ENCODE data around the gene C1QTNF6.
A peak's percentile ranks its signal among the peaks of the same experiment; 100 is the strongest.

The C1QTNF6 gene

DNA sequence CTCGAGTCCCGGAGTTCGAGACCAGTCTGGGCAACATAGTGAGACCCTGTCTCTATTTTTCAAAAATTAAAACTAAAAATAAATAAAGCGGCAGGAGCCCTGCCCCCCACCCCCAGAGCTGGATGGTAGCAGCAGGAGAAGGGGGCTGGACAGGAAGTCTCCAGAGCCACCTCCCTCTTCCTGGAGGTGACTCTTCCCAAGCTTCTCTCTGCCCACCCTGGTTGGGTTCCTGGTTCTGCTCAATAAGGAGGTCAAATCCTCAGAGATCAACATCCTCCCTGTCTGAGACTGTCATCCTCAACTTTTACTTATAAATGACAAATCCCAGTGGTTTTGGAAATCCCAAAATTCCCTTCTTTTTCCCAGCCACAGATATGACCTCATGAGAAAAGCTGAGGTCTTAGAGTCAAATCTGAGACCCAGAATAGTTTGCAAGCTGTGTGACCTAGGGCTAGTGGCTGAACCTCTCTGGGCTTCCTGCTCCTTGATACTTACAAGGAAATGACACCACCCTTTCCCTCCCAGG lies 987 bp downstream of the C1QTNF6 start:
- no peak for DNase-seq

DNA sequence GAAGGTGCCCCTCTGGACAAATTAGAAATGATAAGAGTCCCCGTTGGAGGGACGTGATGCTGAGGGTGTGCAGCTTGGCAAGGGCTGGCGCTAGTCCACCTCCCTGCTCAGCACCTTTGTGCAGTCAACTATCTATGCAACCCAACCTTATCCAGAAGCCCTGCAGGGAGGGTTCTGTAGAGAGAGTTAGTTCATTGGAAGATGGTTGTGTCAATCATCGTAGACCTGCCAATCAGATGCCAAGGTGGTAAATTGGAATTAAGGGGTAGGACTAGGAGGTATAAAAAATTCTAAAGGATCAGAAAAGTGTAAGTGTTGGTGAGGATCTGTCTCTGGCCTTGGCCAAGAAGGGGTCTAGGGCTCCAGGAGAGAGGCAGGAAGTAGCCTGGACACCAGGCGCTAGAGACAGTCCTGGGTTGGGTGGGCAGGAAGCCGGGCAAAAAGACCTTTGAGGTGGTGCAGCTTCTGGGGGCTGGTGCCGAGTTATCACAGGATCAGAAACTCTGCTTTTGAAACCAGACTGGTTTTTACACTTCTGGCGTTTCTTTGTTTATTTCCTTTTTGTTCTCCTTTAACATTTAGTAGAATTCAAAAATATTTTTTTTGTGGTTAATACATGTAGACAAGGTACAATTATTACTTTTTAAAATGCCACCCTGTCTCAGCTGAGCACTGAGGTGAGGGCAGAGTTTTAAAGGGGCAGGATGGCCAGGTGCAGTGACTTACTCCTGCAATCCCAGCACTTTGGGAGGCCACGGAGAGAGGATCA lies 1.6 kb downstream of the C1QTNF6 start:
- no peak for DNase-seq

DNA sequence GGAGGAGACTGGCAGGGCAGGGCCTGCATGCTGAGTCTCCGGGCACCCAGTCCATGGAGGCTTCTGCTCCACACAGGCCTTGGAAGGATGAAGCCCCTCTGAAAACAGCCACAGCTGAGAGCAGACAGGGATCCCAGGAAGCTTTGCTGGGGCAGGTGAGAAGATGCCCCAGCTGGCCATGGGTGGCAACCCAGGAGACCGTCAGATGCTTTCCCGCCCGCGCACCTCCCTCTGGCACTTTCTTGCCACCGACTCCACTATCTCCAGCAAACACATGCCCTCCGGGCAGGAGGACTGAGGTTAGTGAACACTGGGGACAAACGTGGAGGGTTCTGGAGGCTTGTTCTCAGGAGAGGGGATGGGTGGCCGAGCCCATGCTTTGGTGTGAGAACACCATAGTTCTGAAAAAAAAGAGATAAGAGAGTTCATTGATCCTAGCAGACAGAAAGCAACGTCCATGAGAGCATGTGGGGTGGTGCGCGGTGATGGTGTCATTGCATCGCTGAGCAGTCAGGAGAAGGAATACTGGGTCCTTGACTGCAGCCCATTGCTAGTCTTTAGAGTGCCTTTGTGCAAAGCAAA lies 2.3 kb downstream of the C1QTNF6 start:
- DNase-seq: no peak

DNA sequence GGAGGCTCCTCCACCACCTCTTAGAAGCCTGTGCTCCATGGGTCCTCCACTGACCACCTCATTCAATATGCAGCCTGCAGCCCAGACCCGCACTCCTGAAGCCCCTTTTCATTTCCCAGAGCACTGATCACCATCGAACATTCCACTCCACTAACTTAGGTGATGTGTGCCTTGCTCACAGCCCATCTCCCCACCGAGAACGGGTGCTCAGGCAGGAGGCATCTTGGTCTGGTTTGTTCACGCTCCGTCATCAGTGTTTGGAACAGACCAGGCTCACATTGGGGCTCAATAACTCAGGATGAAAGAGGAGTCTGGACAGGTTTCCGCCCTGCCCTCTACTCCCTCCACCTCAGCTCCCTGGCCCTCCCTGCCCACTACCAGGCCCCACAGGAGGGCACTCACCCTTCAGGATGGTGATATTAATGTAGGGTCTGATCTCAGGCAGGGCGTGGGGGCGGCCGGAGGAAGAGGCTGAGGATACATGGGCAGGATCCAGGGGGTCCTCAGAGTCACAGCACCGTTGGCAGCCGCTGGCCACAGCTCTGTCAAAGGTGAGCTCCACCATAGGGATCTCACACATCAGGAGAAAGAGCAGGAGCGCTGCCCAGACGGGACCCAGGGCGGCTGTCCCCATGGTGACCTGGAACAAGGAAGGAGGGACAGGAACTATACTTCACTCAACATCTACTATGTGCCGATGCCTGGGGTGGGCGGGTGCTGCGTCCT lies 3.1 kb downstream of the C1QTNF6 start:
- no peak for DNase-seq

DNA sequence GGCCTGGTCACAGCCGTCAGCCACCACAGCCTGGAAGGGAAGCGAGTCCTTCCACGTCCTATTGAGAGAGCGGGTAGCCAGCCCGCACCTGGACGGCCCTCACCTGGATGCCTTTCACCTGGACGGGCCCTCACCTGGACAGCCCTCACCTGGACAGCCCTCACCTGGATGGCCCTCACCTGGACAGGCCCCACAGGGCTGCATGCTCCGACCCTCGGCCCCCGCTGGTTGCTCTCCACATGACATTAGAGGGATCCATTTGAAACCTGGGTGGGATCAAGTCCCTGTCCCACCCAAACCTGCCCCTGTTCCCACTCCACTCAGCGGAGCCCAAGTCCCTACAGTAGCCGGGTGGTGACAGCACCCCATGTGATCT lies 3.7 kb downstream of the C1QTNF6 start:
- DNase-seq: no peak

DNA sequence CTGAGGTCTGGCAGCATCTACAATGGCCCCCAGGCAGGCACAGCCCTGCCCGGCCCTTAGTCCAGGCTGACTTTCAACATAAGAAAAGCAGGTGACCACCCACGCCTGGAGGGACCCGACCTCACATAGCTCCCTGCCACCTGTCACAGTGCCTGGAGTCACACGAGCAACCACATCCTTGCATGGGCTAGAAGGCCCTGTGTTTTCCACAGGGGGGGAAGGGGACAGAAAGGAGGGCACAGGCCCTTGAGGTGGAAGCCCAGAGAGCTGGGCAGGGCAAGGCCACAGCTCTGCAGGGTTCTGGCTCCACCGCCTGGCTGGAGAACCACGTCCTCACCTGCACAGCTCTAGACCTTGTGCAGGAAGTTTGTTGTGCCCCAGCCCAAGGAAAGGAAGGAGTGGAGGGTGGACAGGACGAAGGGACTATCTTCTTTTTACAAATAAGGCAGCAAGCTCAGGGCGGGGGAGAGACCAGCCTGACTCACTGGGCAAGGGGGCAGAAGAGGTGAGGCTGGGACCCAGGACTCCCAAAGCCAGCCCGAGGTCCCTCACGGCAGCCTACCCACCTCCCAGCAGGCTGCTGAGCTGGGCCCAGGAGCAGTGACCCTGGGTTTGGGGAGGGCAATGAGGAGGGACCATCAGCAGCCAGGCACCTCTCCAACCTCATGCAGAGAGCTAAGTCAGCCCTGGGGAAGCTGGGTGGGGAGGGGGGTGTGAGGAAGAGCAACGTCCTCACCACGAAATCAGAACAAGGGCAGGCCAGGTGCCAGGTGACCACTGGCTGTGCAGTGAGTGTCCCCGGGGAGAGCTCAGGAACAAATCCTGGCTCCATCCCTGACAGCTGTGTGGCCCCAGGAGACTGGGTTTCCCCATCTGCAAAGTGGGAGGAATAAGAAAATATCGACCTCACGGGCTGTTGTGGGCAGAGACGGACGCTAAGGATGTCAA lies 4.3 kb downstream of the C1QTNF6 start:
- DNase-seq: no peak

DNA sequence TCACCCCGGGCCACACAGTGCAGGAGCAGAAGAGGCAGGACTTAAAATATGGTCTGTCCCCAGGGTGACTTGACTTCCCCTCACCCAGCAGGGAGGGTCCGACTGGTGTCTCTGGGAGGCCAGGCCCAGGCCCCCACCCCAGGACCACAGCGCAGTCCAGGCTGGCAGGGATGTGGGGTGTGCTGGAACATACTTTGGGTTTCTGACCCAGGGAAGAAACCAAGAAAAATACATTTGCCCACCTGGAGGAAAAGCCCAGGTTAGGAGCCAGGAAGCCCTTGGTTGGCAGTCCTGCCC lies 5.2 kb downstream of the C1QTNF6 start:
- DNase-seq: no peak

DNA sequence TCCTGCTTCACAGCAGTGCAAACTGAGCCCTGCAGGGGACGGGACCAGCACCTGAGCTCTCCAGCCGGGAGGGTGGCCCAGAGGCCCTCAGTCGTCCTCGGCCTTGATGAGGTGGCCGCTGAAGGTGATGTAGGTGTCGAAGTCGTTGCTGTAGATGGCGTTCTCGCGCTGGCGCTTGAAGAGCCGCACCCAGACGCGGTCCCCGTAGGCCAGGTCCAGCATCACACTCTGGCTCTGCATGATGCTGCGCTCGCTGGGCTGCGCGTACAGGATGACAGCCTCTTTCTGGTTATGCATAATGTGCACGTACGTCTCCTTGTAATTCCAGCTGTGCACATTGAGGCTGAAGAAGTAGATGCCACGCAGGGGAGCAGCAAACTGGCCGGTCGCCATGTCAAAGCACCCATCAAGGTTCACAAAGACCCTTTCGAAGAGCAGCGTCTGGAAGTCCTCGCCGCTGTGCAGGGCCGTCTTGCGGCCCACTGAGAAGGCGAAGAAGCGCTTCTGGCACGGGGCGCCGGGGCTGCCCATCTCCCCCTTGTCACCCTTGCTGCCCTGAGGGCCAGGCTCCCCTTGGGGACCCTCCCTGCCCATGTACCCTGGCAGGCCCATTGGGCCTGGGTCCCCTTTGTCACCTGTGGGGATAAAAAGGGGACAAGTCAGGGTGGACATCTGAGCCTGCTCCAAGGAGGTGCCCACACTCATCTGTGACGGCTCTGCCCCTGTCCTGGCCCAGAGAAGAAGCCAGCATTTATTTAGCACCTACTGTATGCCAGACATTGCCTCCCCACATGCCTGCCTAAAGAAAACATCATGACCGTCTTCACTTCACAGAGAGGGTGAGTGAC lies 5.7 kb downstream of the C1QTNF6 start:
- DNase-seq: no peak

DNA sequence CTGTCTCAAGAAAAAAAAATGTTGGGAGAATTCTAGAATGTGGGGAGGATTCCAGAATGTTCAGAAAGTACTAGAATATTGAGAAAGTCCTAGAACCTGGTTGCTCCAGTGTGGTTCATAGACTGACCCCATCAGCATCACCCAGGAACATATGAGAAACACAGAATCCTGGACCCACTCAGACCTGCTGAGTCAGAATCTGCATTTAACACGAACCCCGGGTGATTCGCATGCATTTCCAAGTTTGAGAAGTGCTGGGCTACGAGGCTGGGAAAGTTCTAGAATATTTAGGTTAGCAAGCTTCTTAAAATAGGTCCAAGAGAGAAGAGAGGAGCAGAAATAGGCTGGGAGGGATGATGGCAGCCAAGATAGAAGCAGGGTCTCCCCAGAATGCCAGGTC lies 6.4 kb downstream of the C1QTNF6 start:
- no peak for DNase-seq

DNA sequence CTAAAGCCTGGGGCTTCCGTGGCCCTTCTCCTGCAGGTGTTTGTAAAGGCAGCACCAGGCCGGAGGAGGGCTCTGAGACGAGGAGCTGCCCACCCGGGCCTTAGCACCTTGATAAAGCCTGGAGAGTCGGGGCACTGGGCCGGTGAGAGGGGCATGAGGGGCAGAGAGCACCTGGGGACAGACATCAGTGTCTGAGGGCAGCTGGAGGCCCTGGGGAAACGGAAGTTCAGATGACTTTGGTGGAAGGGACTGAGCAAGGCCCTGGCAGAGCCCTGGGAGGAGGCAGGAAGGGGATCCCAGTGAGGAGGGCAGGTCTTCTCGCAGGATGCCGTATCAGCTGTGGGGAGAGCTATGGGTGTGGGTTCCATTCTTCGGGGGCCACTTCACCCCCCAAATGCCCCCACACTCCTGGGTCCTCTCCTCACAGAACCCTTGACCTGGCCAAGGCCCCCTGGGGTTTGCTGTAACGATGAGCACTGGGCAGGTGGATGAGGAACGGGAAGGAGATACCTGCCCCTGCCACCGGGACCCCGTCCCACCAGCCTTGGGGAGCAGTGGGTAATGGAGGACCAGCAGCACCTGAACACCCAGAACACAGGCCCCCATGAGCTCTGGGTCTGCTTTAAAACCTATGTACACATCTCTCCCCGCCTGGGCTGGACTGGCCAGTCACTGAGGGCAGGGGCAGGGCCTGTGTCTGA lies 7.4 kb downstream of the C1QTNF6 start:
- no peak for DNase-seq

DNA sequence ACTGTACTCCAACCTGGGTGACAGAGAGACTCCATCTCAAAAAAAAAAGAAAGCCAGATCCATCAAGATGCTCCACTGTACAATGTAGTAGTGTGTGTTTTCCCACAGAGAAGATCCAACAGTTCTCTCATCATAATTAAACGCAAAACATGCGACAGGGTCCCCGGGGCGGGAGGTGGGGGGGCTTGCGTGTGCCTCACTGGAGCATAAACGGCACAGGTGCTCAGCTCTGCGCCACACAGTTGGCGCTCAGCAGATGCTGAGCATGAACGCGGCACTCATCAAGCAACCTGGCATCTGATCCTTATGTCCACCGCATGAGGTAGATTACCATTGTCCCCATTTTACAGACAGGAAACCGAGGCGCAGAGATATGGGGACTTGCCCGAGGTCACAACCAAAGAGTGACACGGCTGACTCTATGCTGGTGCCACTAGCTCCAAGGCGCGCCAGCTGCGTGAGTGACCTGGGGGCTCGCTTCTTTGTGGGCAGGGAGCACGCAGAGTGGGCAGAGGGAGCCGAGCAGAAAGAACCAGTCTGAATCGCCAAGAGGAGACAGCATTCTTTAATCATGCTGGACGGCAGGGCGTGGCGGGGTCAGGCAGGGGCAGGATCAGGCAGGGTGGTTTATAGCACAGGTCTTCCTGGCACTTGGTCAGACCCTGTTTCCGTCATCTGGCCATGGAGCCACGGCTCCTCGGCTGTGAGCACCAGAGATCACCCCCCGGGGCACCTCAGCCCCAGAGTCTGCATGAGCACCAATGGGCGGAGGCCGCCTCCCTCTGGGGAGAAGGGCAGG lies 8.2 kb downstream of the C1QTNF6 start:
- DNase-seq: no peak

DNA sequence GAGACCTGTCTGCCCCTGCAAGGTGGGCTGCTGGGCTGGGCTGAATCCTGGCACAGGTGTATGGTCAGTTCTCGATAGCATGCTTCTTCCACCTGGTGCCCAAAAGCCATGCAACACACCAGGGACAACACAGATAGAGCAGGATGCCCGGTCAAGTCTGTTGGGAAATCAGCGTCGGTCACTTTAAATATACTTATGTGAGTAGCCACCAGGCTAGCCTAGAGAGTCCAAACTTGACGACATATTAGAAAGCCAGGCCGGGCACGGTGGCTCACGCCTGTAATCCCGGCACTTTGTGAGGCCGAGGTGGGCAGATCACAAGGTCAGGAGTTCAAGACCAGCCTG lies 8.9 kb downstream of the C1QTNF6 start:
- no peak for DNase-seq

DNA sequence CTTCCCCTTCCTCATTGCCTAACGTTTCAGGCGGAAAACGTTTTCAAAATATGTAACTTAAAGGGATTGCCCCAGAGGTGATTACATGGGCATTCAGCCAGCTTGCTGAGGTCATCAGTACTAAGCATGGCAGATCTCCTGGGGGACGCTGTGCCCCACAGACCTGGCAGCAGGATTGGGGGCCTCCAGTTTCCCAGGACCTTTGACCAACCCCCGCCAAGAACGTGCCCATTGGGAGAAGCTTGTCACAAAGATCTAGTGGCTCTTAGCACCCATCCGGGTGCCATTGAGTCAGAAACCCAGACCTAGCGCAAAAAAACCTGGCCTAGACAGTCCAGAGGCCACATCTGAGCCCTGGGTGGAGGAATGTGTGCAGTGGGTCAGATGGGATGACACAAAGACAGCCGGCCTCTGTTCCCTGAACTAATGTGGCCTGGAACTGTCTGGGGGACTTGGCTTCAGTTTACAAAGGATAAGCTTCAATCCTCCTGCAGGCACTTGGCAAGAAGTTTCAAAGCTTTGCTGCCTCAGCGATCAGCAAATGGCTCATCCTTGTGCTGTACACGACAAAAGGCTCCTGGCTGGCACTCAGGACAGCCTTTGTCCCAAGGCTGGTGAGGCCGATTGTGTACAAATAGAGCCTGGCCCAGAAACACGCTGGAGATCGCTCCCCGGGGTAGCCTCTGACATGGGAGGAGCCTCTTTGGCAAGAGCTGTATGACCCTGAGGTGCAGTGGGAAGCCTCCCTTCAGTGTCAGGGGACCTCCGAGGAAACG lies 9.5 kb downstream of the C1QTNF6 start:
- DNase-seq: peak; percentile 48

DNA sequence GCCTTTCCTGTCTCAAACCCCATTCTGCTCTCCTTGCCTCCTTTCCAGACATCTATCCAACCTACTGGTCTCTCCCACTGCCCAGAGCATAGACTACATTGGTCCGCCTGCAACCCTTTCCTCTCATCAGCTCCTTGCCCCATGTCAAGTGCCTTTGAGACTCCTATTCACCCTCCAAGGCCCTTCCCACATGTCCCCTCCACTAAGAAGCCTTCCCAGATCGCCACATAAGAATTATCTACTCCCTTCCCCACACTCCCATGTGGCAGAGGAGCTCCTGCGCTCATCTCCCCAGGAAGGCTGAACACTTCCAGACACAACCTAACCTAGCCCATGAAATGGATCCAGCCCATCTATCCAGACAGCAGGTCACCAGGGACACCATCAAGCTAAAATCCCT lies 10.3 kb downstream of the C1QTNF6 start:
- DNase-seq: no peak

DNA sequence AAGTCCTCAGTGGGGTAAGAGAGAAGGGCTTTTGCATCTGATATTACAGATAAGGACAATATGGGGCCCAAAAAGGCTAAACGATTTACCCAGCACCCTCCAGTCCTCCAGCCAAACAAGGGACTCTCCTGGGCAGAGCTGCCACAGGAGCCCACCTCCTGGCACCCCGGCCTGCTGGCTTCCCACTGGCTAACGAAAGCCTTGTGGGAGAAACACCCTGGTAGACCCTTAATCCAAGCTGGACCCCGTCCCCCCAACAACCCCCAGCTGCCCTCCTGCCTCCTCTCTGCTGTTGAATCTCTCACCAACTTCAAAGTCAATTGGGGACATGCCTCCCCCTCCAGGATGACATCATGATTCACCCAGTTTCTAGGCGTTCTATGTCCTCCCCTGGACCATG lies 10.8 kb downstream of the C1QTNF6 start:
- no peak for DNase-seq

DNA sequence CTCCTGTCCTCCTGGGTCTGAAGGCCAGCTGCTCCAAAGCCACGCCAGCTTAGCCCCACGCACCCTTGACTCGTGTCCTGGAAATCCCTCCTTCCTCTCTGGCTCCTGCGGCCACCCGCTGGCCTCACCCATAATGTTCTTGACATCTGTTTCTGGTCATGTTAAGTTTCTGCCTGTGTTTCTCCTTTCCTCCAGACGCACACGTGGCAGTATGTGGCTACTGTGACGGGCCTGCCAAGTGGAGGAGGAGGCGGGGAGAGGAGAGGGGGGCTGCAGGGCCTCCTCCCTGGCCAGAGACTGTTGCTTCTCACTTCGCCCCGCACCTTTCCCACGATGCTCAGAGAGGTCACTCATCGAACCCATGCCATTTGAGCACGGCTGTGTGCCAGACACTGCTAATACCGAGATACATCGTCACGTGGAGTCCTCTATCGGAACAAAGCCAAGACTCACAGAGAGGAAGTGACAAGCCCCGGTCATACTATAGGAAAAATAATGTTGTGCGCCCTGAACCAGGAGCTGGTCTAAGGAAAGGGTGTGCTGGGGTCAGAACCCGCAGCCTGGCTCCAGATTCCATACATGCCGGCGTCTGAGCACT lies 11.5 kb downstream of the C1QTNF6 start:
- peak; percentile 76 for DNase-seq

DNA sequence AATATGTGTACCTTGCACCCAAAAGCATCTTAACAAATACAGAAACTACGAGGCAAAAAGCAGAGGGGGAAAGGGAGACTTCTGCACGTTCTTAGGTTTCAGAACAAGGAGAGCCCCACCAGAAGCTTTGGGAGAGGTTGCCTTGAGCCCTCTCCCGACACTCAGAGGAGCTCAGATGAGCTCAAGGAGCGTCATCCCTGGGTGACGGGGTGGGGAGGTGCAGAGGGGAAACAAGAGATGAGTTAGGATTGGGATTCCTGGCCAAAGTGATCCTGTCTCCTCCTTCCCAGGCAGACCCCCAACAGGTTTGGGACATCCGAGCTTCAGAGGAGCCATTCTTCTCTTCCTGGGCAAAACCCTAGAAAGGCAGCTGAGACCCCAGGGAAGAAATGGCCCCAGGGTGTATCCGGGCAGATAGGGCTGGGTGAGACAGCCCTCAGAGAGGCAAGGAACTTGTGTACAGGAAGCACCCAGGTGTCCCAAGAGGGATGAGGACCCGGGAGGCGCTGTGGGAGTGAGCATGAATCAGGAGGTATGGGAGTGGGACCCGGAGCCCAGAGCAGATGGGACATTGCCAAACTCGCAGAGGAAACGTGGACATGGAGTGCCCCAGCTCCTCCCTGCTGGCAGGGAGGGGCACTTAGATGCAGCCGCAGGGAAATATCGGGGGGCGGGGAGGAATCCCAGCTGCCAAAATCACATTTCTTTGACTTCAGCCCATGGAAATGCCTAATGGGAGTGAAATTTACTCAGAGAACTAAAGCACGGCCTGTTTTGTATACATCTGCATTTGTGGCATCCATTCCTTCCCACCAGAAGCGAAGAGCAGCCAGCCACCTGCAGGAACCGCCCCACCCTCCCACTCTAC lies 12.4 kb downstream of the C1QTNF6 start:
- no peak for DNase-seq

DNA sequence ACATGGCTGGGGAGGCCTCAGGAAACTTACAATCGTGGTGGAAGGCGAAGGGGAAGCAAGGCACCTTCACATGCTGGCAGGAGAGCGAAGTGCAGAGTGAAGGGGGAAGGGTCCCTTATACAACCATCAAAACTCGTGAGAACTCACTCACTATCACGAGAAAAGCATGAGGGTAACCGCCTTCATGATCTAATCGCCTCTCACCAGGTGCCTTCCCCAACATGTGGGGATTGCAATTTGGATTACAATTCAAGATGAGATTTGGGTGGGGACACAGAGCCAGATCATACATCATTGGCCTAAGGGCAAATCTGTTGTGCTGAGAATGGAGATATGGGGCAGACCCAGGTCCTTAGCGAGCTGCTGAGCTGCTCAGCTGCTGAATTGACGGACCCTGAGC lies 13.1 kb downstream of the C1QTNF6 start:
- DNase-seq: no peak

Data from GF-D8 (cell line).